ENCODE data around the gene MRPL10.

GRCh38 chr17:47778184-47778635 lies 53.1 kb downstream of the MRPL10 start:
- no peak for TF ChIP-seq CTCF (IDR thresholded peaks at IDR 0.05; ENCODE audit: insufficient read depth, low read length, poor library complexity, severe bottlenecking)
- no peak for TF ChIP-seq EZH2phosphoT487 (conservative IDR thresholded peaks at IDR 0.05; ENCODE audit: low read length)

All from SU-DHL-6 (cell line).